GM12878 (cell line): ENCODE results near the gene FXYD3. TPM values are rescaled to one million over a fixed set of nuclear protein-coding genes. Genes with fewer than 3 reads are reported as not detected.

Source experiments
- ATAC-seq: fragments of 200-7000 bp; cut with Tn5 transposase; 3 replicates; pipeline ENCODE4 v1.9.1; 2020; ENCODE audit warnings: mild to moderate bottlenecking, moderate library complexity
- BruUV-seq: library from RNA; stranded (reverse); fragments of 400-500 nt; replicated peaks from 2 replicates; lab custom pipeline; 2021; lab: Mats Ljungman, UMichigan
- CTCF ChIA-PET: fragments of 300-600 bp; sonication (Branson Sonifier 250); formaldehyde crosslinking; extraction: SDS; loops from one replicate; lab custom pipeline; 2021; ENCODE audit warnings: inconsistent platforms; lab: Yijun Ruan, JAX
- POLR2A ChIA-PET: fragments of 350-600 bp; formaldehyde crosslinking; extraction: SDS; loops from one replicate; lab custom pipeline; 2021; ENCODE audit warnings: inconsistent platforms; lab: Charles Lee
- RAD21 ChIA-PET: fragments of 300-600 bp; sonication (Branson Sonifier 250); formaldehyde crosslinking; loops from one replicate; lab custom pipeline; 2023; ENCODE audit warnings: antibody characterized with exemption; ENCODE audit not compliant: unreplicated experiment; lab: Charles Lee
- SMC1A ChIA-PET: fragments of 300-600 bp; sonication (Branson Sonifier 250); formaldehyde crosslinking; loops from one replicate; lab custom pipeline; 2023; ENCODE audit not compliant: unreplicated experiment, uncharacterized antibody; lab: Charles Lee
- DNase-seq: peaks from one replicate; pipeline ENCODE4 v3.0.0-alpha.2; 2011; ENCODE audit warnings: low read depth, low spot score
- FAIRE-seq: peaks from 3 replicates; lab custom pipeline; 2011; peaks lifted over from hg19 to GRCh38; lab: Jason Lieb, UNC
- H2AFZ ChIP-seq: 2 replicates; pipeline ENCODE4 v1.6.0; 2011; ENCODE audit warnings: low read depth, low read length, control low read depth; ENCODE audit not compliant: control insufficient read depth
- H3K27ac ChIP-seq: 2 replicates; pipeline ENCODE4 v1.5.1; 2011; ENCODE audit warnings: control low read depth; ENCODE audit not compliant: control insufficient read depth, insufficient read depth
- H3K27me3 ChIP-seq, 2 experiments: replicated peaks in 1 of 2; 2 replicates each; pipeline versions ENCODE4 v1.6.0 to v1.6.1; 2011; ENCODE audit warnings: low read length in 1 of 2; ENCODE audit not compliant: control insufficient read depth in 2 of 2, insufficient read depth in 2 of 2
- H3K36me3 ChIP-seq, 2 experiments: 2 replicates each; pipeline ENCODE4 v1.5.1; 2011; ENCODE audit warnings: low read length in 1 of 2; ENCODE audit not compliant: control insufficient read depth in 2 of 2, insufficient read depth in 2 of 2
- H3K4me1 ChIP-seq: 2 replicates; pipeline ENCODE4 v1.6.1; 2011; ENCODE audit warnings: mild to moderate bottlenecking, low read length, moderate library complexity, mixed read lengths; ENCODE audit not compliant: control insufficient read depth, insufficient read depth
- H3K4me2 ChIP-seq: 2 replicates; pipeline ENCODE4 v1.6.0; 2011; ENCODE audit warnings: control low read depth; ENCODE audit not compliant: control insufficient read depth, insufficient read depth
- H3K4me3 ChIP-seq: fragments of 200-600 bp; sonication (generic); 2 replicates; pipeline ENCODE4 v1.5.1; 2016
- H3K79me2 ChIP-seq: 2 replicates; pipeline ENCODE4 v1.6.0; 2011; ENCODE audit warnings: low read length; ENCODE audit not compliant: control insufficient read depth, insufficient read depth
- H3K9ac ChIP-seq: 2 replicates; pipeline ENCODE4 v1.8.0; 2011; ENCODE audit warnings: low read length, control low read depth, mixed read lengths; ENCODE audit not compliant: control insufficient read depth, insufficient read depth
- H3K9me3 ChIP-seq: replicated peaks from 3 replicates; pipeline ENCODE4 v1.5.1; 2011; ENCODE audit warnings: mild to moderate bottlenecking, low read length; ENCODE audit not compliant: control insufficient read depth, insufficient read depth
- H4K20me1 ChIP-seq: 2 replicates; pipeline ENCODE4 v1.6.0; 2011; ENCODE audit not compliant: control insufficient read depth, insufficient read depth
- ESRRA ChIP-seq: IDR thresholded peaks from 2 replicates; pipeline ENCODE4 v1.6.1; 2012; ENCODE audit warnings: mild to moderate bottlenecking, low read length, improper control_type of control experiment
- LARP7 ChIP-seq: fragments of 450-650 bp; IDR thresholded peaks from 2 replicates; pipeline ENCODE4 v1.6.1; 2017; ENCODE audit warnings: mild to moderate bottlenecking
- NFYA ChIP-seq: IDR thresholded peaks from 2 replicates; pipeline ENCODE4 v1.6.1; 2011; ENCODE audit warnings: low read depth, mild to moderate bottlenecking, low read length, improper control_type of control experiment, borderline replicate concordance
- NR2C2 ChIP-seq: IDR thresholded peaks from 2 replicates; pipeline ENCODE4 v1.6.1; 2011; ENCODE audit warnings: borderline replicate concordance, low read depth; ENCODE audit not compliant: control insufficient read depth, insufficient read length
- NRF1 ChIP-seq: conservative IDR thresholded peaks from 2 replicates; pipeline ENCODE4 v1.6.1; 2011; ENCODE audit warnings: mild to moderate bottlenecking, low read depth, low read length, improper control_type of control experiment
- RAD21 ChIP-seq: IDR thresholded peaks from 2 replicates; pipeline ENCODE4 v1.6.1; 2011; ENCODE audit warnings: mild to moderate bottlenecking, low read depth, low read length, moderate library complexity; ENCODE audit not compliant: insufficient read depth
- SMAD1 ChIP-seq: fragments of 450-650 bp; IDR thresholded peaks from 2 replicates; pipeline ENCODE4 v1.6.1; 2018; ENCODE audit warnings: mild to moderate bottlenecking, low read depth; ENCODE audit not compliant: partially characterized antibody
- SP1 ChIP-seq: IDR thresholded peaks from one replicate; pipeline ENCODE4 v1.6.1; 2011; ENCODE audit warnings: low read depth, low read length
- TCF7 ChIP-seq: IDR thresholded peaks from 2 replicates; pipeline ENCODE4 v1.6.1; 2014; ENCODE audit warnings: antibody characterized with exemption, borderline replicate concordance
- WGBS: methylation state at CpG from one replicate; pipeline ENCODE4 v1.1.6; 2016; ENCODE audit warnings: low lambda C conversion rate; ENCODE audit not compliant: insufficient replicate concordance, insufficient coverage; ENCODE audit errors: missing lambda C conversion rate; 5-methylcytosine and 5-hydroxymethylcytosine counted together
- in situ Hi-C: fragments of 300-500 bp; cut with MboI; formaldehyde crosslinking; loops from 9 replicates; pipeline ENCODE4 v1.14.3; 2018; ENCODE audit warnings: mixed read lengths
- intact Hi-C: fragments of 100-400 bp; cut with micrococcal nuclease; formaldehyde crosslinking; loops from one replicate; pipeline ENCODE4 v1.14.2; 2022; ENCODE audit not compliant: unreplicated experiment
- polyA plus RNA-seq, 11 experiments: library from polyadenylated mRNA; depleted of rRNA in 4 of 11; unstranded in 6 of 11; stranded (reverse) in 5 of 11; fragments of >200 nt; fragmentation: Nextera tagmentation in 4 of 11; fragmentation: Illumina TruSeq in 1 of 11; extraction: Ambion mirVana in 4 of 11; extraction: Trizol in 1 of 11; gene quantifications; 1 replicate in 1 of 11; 2 replicates in 10 of 11; pipeline versions ENCODE4 v1.2.1 to v1.2.3, GENCODE V29; 2011 to 2016; ENCODE audit warnings: inconsistent platforms in 2 of 11, missing spikeins in 2 of 11, low read depth in 1 of 11
- total RNA-seq, 4 experiments: library from RNA; depleted of rRNA in 3 of 4; stranded (reverse); fragments of >200 nt in 3 of 4; fragmentation: Illumina TruSeq in 1 of 4; extraction: Trizol in 1 of 4; gene quantifications; 2 replicates each; pipeline versions ENCODE4 v1.2.1 to v1.2.3, GENCODE V29; 2013 to 2021
- TF ChIP-seq, protein P1 (sequence below): fragments of 450-650 bp; IDR thresholded peaks from 2 replicates; pipeline ENCODE4 v1.6.1; 2016; ENCODE audit warnings: mild to moderate bottlenecking
- TF ChIP-seq, protein P2 (sequence below): IDR thresholded peaks from 2 replicates; pipeline ENCODE4 v1.6.1; 2012; ENCODE audit warnings: low read depth, low read length, improper control_type of control experiment
- TF ChIP-seq, protein P3 (sequence below): fragments of 450-650 bp; IDR thresholded peaks from 2 replicates; pipeline ENCODE4 v1.6.1; 2017; ENCODE audit warnings: antibody characterized with exemption, mild to moderate bottlenecking, moderate library complexity
- TF ChIP-seq, protein P4 (sequence below): IDR thresholded peaks from 2 replicates; pipeline ENCODE4 v1.6.1; 2012; ENCODE audit warnings: improper control_type of control experiment, low read depth, low read length; ENCODE audit not compliant: insufficient replicate concordance

FXYD3 gene
- total and polyA plus RNA-seq, 10 of the 15 experiments (the other 5 are each of a cell fraction or from before 2014, with no cell fraction given) = 0.09 to 0.44 TPM; not detected in 8

DNA sequence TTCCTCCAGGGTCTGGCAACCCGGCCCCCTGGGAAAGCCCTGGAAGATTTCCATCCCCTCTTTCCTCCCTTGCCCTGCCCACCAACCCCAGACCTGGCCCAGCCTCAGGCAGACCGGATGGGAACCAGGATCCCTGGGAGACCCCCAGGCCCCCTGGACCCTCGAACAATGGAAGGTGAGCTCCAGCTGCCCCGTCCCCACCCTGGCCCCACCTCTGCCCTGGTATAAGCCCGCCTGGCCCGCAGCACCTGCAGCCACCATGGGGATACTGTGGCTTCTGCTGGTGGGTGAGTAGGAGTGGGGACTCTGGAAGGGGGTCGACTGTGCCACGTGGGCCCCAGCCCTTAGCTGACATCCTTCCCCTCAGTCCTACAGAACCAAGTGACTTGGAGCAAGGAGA, 41.7 kb upstream of the FXYD3 start:
- Histone ChIP-seq H3K4me3 (no peak overlapping the region), H3K9me3 (no peaks in the 10 kb centered on the region; the same call in 2 of the 3 replicates), H3K79me2 (no peaks in the 10 kb centered on the region), H3K27ac (no peak overlapping the region), H3K9ac (no peak overlapping the region), H4K20me1 (no peaks in the 10 kb centered on the region), H2AFZ (no peak overlapping the region), H3K4me2 (no peak overlapping the region)
- ChIA-PET SMC1A (interaction anchor here (0.6 kb wide), 1 partner anchor 67 kb away, joined by 5 read pairs; no protein-coding TSS in a partner anchor), CTCF (no interaction called here), RAD21 (no interaction called here), POLR2A (no interaction called here)
- no TSS peak for BruUV-seq
- FAIRE-seq (no peak), ATAC-seq (no peak), DNase-seq (no peak)
- intact Hi-C loops = no loop called here
- WGBS = 12% methylated on average over 8 of the region's 8 CpGs
- in situ Hi-C loops = no loop called here
- TF ChIP-seq, protein P1, sequence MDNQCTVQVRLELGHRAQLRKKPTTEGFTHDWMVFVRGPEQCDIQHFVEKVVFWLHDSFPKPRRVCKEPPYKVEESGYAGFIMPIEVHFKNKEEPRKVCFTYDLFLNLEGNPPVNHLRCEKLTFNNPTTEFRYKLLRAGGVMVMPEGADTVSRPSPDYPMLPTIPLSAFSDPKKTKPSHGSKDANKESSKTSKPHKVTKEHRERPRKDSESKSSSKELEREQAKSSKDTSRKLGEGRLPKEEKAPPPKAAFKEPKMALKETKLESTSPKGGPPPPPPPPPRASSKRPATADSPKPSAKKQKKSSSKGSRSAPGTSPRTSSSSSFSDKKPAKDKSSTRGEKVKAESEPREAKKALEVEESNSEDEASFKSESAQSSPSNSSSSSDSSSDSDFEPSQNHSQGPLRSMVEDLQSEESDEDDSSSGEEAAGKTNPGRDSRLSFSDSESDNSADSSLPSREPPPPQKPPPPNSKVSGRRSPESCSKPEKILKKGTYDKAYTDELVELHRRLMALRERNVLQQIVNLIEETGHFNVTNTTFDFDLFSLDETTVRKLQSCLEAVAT = no peak
- TF ChIP-seq LARP7 (no peak), ESRRA (no peak), TCF7 (no peak), SMAD1 (no peak), NRF1 (no peak), NR2C2 (no peak), RAD21 (no peak), SP1 (no peak), NFYA (no peak)
- TF ChIP-seq, protein P2, sequence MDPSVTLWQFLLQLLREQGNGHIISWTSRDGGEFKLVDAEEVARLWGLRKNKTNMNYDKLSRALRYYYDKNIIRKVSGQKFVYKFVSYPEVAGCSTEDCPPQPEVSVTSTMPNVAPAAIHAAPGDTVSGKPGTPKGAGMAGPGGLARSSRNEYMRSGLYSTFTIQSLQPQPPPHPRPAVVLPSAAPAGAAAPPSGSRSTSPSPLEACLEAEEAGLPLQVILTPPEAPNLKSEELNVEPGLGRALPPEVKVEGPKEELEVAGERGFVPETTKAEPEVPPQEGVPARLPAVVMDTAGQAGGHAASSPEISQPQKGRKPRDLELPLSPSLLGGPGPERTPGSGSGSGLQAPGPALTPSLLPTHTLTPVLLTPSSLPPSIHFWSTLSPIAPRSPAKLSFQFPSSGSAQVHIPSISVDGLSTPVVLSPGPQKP = no peak
- TF ChIP-seq, protein P3, sequence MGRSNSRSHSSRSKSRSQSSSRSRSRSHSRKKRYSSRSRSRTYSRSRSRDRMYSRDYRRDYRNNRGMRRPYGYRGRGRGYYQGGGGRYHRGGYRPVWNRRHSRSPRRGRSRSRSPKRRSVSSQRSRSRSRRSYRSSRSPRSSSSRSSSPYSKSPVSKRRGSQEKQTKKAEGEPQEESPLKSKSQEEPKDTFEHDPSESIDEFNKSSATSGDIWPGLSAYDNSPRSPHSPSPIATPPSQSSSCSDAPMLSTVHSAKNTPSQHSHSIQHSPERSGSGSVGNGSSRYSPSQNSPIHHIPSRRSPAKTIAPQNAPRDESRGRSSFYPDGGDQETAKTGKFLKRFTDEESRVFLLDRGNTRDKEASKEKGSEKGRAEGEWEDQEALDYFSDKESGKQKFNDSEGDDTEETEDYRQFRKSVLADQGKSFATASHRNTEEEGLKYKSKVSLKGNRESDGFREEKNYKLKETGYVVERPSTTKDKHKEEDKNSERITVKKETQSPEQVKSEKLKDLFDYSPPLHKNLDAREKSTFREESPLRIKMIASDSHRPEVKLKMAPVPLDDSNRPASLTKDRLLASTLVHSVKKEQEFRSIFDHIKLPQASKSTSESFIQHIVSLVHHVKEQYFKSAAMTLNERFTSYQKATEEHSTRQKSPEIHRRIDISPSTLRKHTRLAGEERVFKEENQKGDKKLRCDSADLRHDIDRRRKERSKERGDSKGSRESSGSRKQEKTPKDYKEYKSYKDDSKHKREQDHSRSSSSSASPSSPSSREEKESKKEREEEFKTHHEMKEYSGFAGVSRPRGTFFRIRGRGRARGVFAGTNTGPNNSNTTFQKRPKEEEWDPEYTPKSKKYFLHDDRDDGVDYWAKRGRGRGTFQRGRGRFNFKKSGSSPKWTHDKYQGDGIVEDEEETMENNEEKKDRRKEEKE = no peak
- TF ChIP-seq, protein P4, sequence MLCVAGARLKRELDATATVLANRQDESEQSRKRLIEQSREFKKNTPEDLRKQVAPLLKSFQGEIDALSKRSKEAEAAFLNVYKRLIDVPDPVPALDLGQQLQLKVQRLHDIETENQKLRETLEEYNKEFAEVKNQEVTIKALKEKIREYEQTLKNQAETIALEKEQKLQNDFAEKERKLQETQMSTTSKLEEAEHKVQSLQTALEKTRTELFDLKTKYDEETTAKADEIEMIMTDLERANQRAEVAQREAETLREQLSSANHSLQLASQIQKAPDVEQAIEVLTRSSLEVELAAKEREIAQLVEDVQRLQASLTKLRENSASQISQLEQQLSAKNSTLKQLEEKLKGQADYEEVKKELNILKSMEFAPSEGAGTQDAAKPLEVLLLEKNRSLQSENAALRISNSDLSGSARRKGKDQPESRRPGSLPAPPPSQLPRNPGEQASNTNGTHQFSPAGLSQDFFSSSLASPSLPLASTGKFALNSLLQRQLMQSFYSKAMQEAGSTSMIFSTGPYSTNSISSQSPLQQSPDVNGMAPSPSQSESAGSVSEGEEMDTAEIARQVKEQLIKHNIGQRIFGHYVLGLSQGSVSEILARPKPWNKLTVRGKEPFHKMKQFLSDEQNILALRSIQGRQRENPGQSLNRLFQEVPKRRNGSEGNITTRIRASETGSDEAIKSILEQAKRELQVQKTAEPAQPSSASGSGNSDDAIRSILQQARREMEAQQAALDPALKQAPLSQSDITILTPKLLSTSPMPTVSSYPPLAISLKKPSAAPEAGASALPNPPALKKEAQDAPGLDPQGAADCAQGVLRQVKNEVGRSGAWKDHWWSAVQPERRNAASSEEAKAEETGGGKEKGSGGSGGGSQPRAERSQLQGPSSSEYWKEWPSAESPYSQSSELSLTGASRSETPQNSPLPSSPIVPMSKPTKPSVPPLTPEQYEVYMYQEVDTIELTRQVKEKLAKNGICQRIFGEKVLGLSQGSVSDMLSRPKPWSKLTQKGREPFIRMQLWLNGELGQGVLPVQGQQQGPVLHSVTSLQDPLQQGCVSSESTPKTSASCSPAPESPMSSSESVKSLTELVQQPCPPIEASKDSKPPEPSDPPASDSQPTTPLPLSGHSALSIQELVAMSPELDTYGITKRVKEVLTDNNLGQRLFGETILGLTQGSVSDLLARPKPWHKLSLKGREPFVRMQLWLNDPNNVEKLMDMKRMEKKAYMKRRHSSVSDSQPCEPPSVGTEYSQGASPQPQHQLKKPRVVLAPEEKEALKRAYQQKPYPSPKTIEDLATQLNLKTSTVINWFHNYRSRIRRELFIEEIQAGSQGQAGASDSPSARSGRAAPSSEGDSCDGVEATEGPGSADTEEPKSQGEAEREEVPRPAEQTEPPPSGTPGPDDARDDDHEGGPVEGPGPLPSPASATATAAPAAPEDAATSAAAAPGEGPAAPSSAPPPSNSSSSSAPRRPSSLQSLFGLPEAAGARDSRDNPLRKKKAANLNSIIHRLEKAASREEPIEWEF = no peak
- TF ChIP-seq, all 136 proteins: peak for 0
- no peaks in the 10 kb centered on the region for H3K4me1 ChIP-seq
- peaks cover 0 to 1% of the 10 kb centered on the region in 2 experiments; a peak in 1 of 4 replicates for H3K27me3 ChIP-seq
- H3K36me3 ChIP-seq = no peaks in the 10 kb centered on the region
